ENCODE results near the gene TNP2. TPM values are rescaled to one million over a fixed set of nuclear protein-coding genes. Genes with fewer than 3 reads are reported as not detected.

The TNP2 gene
- total RNA-seq, 6 donors from 2014 or later = not detected

DNA sequence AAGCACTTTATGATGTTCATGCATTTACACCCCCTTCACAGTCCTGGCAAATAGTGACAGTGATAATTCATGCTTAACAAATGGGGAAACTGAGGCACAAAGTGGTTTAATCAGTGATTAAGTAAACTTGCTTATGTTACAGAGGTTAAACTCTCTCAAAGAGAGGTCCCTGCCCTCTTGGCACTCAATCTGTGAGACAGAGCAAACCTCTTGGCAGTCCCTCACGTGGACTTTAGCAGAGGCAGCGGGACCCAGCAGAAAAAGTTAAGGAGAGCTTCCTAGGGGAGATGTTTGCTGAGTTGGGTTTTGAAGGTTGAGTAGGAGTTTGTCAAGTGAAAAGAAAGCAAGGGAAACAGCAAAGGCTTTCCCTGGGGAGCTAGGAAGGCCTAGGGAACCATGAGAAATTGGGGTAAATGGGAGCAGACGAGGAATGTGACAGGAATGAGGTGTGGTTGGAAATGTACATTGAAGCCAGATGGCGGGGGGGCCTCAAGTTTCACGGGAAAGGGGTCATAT lies 23.8 kb downstream of the TNP2 start:
- Histone ChIP-seq H3K36me3 (no peaks in the 10 kb centered on the region), H3K9me3 (no peaks in the 10 kb centered on the region), H3K27ac (no peak overlapping the region), H3K4me3 (no peak overlapping the region), H3K4me1 (peaks cover 0 to 4% (median 0%) of the 10 kb centered on the region in 4 donors), H3K27me3 (no peaks in the 10 kb centered on the region)
- WGBS, 2 donors = 88 to 95% methylated on average over 5 of the region's 5 CpGs
- TF ChIP-seq, protein P1, sequence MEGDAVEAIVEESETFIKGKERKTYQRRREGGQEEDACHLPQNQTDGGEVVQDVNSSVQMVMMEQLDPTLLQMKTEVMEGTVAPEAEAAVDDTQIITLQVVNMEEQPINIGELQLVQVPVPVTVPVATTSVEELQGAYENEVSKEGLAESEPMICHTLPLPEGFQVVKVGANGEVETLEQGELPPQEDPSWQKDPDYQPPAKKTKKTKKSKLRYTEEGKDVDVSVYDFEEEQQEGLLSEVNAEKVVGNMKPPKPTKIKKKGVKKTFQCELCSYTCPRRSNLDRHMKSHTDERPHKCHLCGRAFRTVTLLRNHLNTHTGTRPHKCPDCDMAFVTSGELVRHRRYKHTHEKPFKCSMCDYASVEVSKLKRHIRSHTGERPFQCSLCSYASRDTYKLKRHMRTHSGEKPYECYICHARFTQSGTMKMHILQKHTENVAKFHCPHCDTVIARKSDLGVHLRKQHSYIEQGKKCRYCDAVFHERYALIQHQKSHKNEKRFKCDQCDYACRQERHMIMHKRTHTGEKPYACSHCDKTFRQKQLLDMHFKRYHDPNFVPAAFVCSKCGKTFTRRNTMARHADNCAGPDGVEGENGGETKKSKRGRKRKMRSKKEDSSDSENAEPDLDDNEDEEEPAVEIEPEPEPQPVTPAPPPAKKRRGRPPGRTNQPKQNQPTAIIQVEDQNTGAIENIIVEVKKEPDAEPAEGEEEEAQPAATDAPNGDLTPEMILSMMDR (IDR thresholded peaks at IDR 0.05) = no peak
- TF ChIP-seq POLR2AphosphoS5 (IDR thresholded peaks at IDR 0.05) (no peak), EP300 (IDR thresholded peaks at IDR 0.05) (no peak), POLR2A (IDR thresholded peaks at IDR 0.05) (no peak)
- DNase-seq (no peak), ATAC-seq (ENCODE audit: low FRiP score in 2 of 2) (no peak)

DNA sequence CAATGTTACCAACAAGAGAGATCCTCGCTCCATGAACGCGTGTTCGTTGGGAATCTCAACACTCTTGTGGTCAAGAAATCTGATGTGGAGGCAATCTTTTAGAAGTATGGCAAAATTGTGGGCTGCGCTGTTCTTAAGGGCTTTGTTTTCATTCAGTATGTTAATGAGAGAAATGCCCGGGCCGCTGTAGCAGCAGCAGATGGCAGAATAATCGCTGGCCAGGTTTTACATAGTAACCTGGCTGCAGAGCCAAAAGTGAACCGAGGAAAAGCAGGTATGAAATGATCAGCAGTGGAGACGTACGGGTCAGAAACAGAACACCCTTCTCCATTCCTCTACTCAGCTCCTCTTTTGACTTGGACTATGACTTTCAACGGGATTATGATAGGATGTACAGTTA lies 26.5 kb downstream of the TNP2 start:
- no peak for TF ChIP-seq EP300 (IDR thresholded peaks at IDR 0.05)
- TF ChIP-seq, protein P1 (IDR thresholded peaks at IDR 0.05) = no peak
- DNase-seq (no peak), ATAC-seq (ENCODE audit: low FRiP score in 2 of 2) (no peak)
- Histone ChIP-seq H3K27ac (no peak overlapping the region), H3K4me1 (peaks cover 0 to 4% (median under 1%) of the 10 kb centered on the region in 4 donors), H3K9me3 (no peaks in the 10 kb centered on the region), H3K27me3 (no peaks in the 10 kb centered on the region), H3K36me3 (no peaks in the 10 kb centered on the region), H3K4me3 (no peak overlapping the region)
- 80 to 83% methylated on average over 12 of the region's 12 CpGs for WGBS, 2 donors

DNA sequence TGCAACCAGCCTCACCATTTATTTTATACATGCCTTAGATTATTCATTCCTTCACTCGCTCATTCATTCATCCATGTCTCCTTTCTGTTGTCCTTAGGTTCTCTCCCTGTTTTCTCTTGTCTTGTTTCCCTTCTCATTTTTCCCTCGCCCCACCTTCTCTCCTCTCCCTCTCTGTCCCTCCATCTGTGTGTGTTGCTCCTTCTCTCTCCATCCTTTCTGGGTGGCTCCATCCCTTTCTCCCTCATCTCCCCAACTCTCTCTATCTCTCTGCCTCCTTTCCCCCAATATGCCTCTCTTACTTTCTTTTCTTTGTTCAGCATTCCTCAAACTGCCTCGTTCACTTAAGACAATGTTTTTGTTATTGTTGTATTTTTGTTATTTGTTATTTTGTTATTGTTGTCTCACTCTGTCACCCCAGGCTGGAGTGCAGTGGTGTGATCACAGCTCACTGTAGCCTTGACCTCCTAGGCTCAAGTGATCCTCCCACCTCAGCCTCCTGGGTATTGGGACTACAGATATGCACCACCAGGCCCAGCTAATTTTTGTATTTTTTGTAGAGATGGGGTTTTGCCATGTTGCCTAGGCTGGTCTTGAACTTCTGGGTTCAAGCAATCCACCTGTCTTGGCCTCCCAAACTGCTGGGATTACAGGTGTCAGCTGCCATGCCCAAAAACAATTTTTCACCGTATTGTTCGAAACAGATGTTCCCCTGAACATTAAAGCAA lies 27.5 kb downstream of the TNP2 start:
- TF ChIP-seq POLR2AphosphoS5 (IDR thresholded peaks at IDR 0.05) (no peak), POLR2A (IDR thresholded peaks at IDR 0.05) (no peak), EP300 (IDR thresholded peaks at IDR 0.05) (no peak)
- TF ChIP-seq, protein P1 (IDR thresholded peaks at IDR 0.05) = no peak
- H3K27me3 ChIP-seq = no peaks in the 10 kb centered on the region
- no peak overlapping the region for H3K27ac ChIP-seq
- H3K36me3 ChIP-seq = no peaks in the 10 kb centered on the region
- no peak for DNase-seq
- no peak overlapping the region for H3K4me3 ChIP-seq
- H3K4me1 ChIP-seq = peaks cover 3 to 6% (median 5%) of the 10 kb centered on the region in 4 donors
- WGBS, 2 donors = 94% methylated on average over 5 of the region's 5 CpGs
- no peaks in the 10 kb centered on the region for H3K9me3 ChIP-seq
- ATAC-seq (ENCODE audit: low FRiP score in 2 of 2) = no peak

DNA sequence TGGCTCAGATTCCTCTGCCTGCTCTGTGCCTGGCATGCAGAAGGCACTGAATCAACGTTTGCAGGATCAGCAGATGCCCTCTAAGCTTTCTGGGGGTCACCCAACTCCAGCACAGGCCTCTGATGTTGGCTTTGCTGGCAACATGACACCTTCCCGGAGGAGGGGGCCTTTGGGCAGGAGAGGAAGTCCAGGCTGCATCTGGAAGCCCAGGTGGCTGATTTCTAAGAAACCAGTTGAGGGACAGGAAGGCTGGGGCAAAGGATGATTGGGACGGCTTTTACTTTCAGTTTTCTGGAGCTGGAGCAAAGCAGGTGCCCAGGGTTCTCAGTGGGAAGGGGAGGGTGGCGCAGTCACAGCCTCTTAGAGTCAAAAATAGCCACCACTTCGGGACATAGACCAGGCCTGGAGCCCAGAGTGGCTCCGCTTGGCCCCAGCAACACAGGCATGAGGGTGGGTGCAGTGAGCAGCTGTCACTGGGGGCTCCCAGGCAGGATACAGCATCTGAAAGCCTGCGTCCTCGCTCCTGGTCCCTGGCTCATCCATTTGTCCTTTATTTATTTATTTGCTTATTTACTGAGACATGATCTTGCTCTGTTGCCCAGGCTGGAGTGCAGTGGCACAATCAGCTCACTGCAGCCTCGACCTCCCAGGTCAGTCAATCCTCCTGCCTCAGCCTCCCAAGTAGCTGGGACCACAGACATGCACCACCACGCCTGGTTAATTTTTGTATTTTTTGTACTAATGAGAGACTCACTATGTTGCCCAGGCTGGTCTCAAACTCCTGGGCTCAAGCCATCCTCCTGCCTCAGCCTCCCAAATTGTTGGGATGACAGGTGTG lies 28.3 kb downstream of the TNP2 start:
- Histone ChIP-seq H3K36me3 (no peaks in the 10 kb centered on the region), H3K27ac (peak overlapping the region in 2 of 4 donors; percentile 4 to 30), H3K9me3 (no peaks in the 10 kb centered on the region), H3K4me3 (no peak overlapping the region), H3K27me3 (no peaks in the 10 kb centered on the region), H3K4me1 (peaks cover 3 to 6% (median 5%) of the 10 kb centered on the region in 4 donors)
- DNase-seq (no peak), ATAC-seq (ENCODE audit: low FRiP score in 2 of 2) (peak in 1 of 2 donors; percentile 10)
- WGBS, 2 donors = 62 to 68% methylated on average over 9 to 10 of the region's 10 CpGs
- TF ChIP-seq EP300 (IDR thresholded peaks at IDR 0.05) (no peak), POLR2A (IDR thresholded peaks at IDR 0.05) (no peak), POLR2AphosphoS5 (IDR thresholded peaks at IDR 0.05) (no peak)
- TF ChIP-seq, protein P1 (IDR thresholded peaks at IDR 0.05) = no peak

All from upper lobe of left lung (tissue), 6 donors.